GM12892 (cell line): ENCODE measurements around the gene MYLK.

ENCODE experiments used
- POLR2A ChIP-seq: IDR thresholded peaks from 2 replicates; pipeline ENCODE4 v1.6.1; 2011; ENCODE audit warnings: low read depth, low read length, control low read depth
- POLR2AphosphoS5 ChIP-seq: IDR thresholded peaks from 2 replicates; pipeline ENCODE4 v1.6.1; 2011; ENCODE audit warnings: low read depth, low read length, control low read depth
- TAF1 ChIP-seq: IDR thresholded peaks from 2 replicates; pipeline ENCODE4 v1.6.1; 2011; ENCODE audit warnings: low read depth, mild to moderate bottlenecking, control low read depth, low read length, borderline replicate concordance

GRCh38 chr3:123629747-123630047 lies 254.4 kb downstream of the MYLK start:
- no peak for TF ChIP-seq POLR2AphosphoS5
- no peak for TF ChIP-seq POLR2A
- no peak for TF ChIP-seq TAF1
